ENCODE results near the gene PPIF.

Gene PPIF

DNA sequence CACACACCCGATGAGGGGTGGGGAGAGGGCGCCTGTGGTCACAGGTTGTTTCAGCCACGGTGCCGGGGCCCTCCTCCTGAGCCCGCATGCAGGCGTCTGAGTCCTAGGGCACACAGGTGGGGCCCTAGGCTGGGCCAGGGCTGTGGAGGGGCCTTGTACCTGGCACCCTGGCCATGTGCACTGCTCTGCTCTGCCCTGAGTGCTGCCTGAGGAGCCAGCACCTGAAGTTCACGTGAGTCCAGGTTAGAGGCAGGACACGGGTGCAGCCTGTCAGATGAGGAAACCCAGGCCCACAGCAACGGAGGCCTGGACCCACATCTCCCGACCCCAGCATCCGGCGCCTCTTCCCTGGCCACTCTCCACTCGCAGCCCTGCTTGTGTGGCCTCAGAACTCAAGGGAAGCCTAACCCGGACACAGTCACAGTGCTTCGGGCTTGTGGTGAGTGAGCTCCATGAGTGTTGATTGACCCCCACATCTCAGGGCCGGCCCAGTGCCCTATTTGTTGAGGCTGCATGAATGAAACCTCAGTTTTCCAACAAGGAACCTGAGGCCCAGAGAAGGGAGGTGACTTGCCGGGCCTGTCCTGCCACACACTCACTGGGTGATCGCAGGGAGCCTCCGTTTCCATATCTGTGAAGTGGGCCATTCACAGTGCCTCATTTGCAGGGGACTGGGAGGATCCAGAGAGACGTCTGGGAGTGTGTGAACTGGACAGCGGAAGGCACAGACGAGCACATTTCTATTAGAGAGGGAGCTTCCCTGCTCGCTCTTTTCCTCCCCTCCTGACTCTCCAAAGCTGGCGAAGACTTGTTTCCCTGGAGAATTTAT lies 39.6 kb downstream of the PPIF start:
- no peak for DNase-seq (ENCODE audit: low spot score)

DNA sequence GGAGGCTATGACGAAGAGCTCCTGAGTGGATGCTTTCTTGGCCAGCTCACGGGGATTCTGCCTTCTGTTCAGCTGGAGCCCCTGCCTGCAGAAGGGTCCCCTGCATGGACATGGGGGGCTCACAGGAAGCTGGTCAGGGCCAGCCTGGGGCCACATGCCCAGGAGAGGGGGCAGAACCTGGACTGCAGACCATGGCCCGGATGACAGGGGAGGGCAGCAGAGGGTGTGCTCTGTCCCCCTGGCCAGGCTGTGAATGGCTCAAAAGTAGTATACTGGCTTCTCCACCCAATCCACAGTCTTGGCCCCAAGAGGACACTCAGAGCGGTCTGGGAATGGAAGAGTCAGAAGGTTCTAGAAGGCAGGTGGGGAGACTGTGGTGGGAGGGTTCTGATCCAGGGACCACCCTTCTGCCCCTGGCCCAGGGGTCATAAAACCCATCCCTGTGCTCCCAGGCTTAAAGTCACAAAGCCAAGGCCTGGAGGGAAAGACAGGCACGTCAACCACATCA lies 40.3 kb downstream of the PPIF start:
- DNase-seq (ENCODE audit: low spot score) = no peak

- DNase-seq (ENCODE audit: low spot score) = no peak
Observed at GRCh38 chr10:79387974-79388850, 40.9 kb downstream of the PPIF start.

GRCh38 chr10:79390057-79390456 lies 42.8 kb downstream of the PPIF start:
- no peak for DNase-seq (ENCODE audit: low spot score)

DNA sequence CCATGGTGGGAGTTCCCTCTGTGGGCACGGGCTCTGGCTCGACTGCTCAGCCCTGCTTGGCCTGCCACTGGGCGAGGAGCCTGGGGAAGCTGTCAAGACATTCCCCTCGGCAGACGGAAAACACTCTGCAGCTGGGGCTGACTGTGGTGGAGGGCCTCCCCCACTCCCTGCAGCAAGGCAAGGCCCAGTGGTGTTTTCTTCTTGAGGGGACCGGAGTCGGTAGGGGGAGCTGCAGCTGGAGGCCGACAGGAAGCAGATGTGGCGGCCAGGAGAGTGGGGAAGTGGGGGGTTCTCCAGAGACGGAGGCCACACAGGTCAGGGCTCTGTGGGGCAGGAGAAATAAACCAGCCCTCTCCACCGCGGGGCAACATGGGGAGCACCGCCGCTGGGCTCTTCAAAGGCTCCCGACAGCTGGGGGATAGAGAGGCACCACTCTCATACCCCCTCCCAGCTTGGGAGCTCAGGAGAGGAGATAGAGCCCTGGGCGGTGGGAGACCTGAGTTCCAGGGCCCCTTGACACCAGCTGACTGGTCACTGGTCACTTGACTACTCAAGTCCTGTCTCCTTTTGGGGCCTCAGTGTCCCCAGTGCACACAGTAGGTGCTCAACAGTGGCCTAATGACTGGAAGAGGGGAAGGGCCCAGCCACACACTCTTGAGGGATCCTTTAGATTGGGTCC lies 43.4 kb downstream of the PPIF start:
- DNase-seq (ENCODE audit: low spot score) = no peak

DNA sequence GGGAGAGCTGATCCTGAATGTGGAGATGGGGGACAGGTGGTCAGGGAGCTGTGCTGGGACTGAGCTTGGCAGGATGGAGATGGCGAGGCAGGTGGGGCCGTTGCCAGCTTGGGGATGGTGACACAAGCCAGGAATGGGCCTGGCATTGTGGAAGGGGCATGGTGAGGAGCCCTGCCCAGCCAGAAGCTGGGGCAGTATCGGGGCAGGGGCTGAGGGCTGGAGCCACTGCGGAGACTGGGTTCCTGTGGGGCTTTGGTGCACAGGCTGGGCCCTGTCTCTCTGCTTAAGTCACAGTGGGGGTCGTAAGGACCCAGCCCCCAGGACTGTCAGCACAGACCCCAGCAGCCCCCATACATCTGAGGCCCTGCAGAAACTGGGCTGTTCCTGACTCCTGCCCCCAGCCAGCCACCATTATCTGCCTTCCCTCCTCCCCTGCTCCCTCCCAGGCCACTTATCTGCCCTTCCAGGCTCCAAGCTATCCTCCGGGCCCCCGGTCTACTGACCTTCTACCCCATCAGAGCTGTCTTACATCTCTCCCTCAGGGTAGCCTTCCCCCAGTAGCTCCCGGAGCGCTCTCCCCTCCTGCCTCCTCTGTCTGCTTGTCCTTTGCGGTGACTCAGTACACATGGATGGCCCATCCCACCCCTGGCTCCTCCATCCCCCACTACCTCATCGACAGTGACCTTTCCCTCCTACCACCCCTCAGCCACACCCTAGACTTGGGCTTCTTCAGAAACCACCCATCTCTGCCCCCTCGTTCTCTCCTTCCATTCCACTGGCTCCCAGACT lies 44.2 kb downstream of the PPIF start:
- DNase-seq (ENCODE audit: low spot score) = no peak

DNA sequence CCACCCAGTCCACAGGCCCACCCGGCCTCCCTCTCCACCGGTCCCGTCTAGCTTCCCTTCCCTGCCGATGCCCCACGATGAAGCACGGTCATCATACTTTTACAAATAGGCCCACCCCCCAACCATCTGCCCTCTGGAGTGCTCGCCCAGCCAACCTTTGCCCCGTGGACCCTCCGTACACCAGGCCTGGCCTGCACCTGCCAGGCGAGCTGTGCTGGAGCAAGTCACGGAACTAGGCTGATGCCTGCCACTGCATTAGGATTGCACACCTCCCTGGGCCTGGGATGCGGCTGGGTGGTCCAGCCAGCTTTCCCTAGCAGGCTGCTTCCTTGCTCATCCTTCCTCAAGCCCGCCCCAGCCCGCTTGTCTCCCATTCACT lies 44.7 kb downstream of the PPIF start:
- DNase-seq (ENCODE audit: low spot score) = no peak

GRCh38 chr10:79392506-79393176 lies 45.4 kb downstream of the PPIF start:
- DNase-seq (ENCODE audit: low spot score) = no peak

GRCh38 chr10:79393221-79393923 lies 46.1 kb downstream of the PPIF start:
- DNase-seq (ENCODE audit: low spot score) = no peak

GRCh38 chr10:79393924-79394610 lies 46.8 kb downstream of the PPIF start:
- no peak for DNase-seq (ENCODE audit: low spot score)

DNA sequence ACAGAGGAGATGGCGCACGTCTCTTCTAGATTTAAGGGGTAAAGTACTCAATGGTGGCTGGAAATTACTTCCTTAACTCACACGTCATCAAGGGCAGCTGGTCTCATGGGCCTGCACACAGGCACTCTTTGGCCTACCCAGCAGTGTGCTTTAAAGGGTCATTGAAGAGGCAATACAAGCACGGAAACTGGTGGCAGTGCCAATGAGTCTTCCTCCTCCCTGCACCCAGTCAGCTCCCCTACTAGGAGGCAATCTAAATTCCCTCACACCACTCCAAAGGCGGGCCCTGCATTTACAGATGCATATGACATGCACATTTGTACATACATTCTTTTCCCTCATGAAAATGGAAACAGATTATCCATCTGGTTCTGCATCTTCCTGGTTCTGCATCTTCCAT lies 47.4 kb downstream of the PPIF start:
- DNase-seq (ENCODE audit: low spot score) = no peak

GRCh38 chr10:79396520-79396919 lies 49.3 kb downstream of the PPIF start:
- no peak for DNase-seq (ENCODE audit: low spot score)

DNA sequence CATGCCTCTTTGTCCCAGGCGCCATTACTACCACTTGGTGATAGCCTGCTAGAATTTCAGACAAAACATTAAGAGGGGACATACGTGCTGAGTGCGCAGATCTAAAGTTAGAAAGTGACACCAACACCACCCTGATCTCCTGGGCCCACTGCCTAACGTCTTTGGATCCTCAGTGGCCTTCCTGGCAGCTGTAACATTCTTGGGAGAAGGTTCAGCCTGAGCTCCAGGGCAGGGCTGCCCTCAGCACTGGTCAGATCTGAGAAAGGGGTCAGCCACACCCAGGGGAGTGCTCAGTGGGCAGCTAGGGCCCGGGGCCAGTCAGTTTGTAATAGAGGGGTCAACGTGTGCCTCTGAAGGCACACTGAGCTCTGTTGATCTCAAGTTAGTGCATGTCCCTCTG lies 49.8 kb downstream of the PPIF start:
- no peak for DNase-seq (ENCODE audit: low spot score)

- DNase-seq (ENCODE audit: low spot score) = no peak
Observed at GRCh38 chr10:79397575-79398303, 50.5 kb downstream of the PPIF start.

GRCh38 chr10:79398642-79399041 lies 51.4 kb downstream of the PPIF start:
- DNase-seq (ENCODE audit: low spot score) = no peak

- peak; percentile 87 for DNase-seq (ENCODE audit: low spot score)
Observed at GRCh38 chr10:79399223-79399831, 52.1 kb downstream of the PPIF start.

DNA sequence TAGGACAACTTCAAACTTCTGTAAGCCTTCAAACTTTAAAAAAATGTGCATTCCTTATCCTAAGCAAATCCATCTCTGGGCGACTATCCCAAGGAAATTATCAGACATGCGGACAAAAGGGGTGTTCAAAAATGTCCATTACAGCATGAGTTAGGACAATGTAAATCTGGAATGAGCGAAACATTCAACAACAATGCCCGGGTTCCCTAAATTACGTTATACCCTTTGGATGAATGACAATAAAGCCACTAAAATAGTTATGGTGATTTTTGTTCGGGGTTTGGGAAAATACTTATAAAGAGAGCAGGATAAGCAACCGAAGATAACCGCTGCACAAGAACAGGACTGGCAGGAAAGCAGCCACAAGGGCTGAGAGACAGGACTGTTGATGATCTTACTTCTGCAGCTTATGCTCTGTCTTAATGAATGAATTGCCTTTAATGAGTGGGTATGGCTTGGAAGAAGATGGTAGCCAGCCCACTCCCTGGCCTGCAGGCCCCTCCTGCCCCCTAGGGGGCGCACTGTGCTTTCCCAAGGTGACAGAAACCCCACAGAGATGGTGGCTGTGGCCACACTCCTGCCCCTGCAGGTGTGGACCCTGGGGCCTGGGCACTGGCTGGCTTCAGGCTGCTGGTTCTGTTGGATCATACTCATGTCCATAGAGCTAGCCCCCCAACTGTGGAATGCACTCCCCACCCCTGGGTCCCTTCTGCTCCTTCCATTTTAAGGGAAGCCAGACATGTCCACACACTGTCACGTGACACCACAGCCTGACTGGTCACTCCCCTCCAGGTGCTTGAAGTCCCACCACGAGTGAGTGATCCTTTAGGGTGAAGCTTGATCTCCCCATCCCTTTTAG lies 53.1 kb downstream of the PPIF start:
- no peak for DNase-seq (ENCODE audit: low spot score)
